Loucy (cell line): Measurements from ENCODE around the gene MEGF10.

Source experiments
- H2AFZ ChIP-seq: fragments of 200-600 bp; sonication (generic); 2 replicates; pipeline ENCODE4 v1.6.0; 2016; ENCODE audit warnings: antibody characterized with exemption, mild to moderate bottlenecking, low read length, moderate library complexity
- H3F3A ChIP-seq: fragments of 200-600 bp; 2 replicates; pipeline ENCODE4 v1.6.0; 2016; ENCODE audit warnings: antibody characterized with exemption, low read depth, mild to moderate bottlenecking
- H3K27me3 ChIP-seq: fragments of 200-600 bp; sonication (generic); 2 replicates; pipeline ENCODE4 v1.6.1; 2014; ENCODE audit warnings: low read length, mild to moderate bottlenecking; ENCODE audit not compliant: insufficient read depth, poor library complexity, severe bottlenecking
- H3K36me3 ChIP-seq: fragments of 200-600 bp; sonication (generic); 2 replicates; pipeline ENCODE4 v1.6.1; 2016; ENCODE audit warnings: low read length; ENCODE audit not compliant: insufficient read depth
- H3K4me1 ChIP-seq: fragments of 200-600 bp; sonication (generic); 2 replicates; pipeline ENCODE4 v1.5.1; 2014; ENCODE audit warnings: low read length, mild to moderate bottlenecking; ENCODE audit not compliant: insufficient read depth, poor library complexity, severe bottlenecking
- H3K4me2 ChIP-seq: fragments of 200-600 bp; sonication (generic); 2 replicates; pipeline ENCODE4 v1.6.0; 2014; ENCODE audit warnings: antibody characterized with exemption, low read length, low read depth, mild to moderate bottlenecking; ENCODE audit not compliant: poor library complexity, severe bottlenecking
- H3K4me3 ChIP-seq: fragments of 200-600 bp; sonication (generic); 2 replicates; pipeline ENCODE4 v1.5.1; 2014; ENCODE audit warnings: low read length, mild to moderate bottlenecking, mixed read lengths; ENCODE audit not compliant: poor library complexity, severe bottlenecking
- H3K79me2 ChIP-seq: fragments of 200-600 bp; sonication (generic); 2 replicates; pipeline ENCODE4 v1.6.1; 2014; ENCODE audit warnings: low read length; ENCODE audit not compliant: insufficient read depth
- H3K9ac ChIP-seq: fragments of 200-600 bp; sonication (generic); 2 replicates; pipeline ENCODE4 v1.6.0; 2014; ENCODE audit warnings: mild to moderate bottlenecking, low read depth, low read length, moderate library complexity; ENCODE audit not compliant: poor library complexity, severe bottlenecking
- H3K9me2 ChIP-seq: fragments of 200-600 bp; sonication (generic); replicated peaks from 2 replicates; pipeline ENCODE4 v1.6.1; 2016; ENCODE audit warnings: low read depth, low read length, mixed read lengths
- H3K9me3 ChIP-seq: fragments of 200-600 bp; sonication (generic); 2 replicates; pipeline ENCODE4 v1.6.1; 2014; ENCODE audit warnings: mild to moderate bottlenecking, antibody characterized with exemption, low read length, low read depth; ENCODE audit not compliant: insufficient read depth
- H4K20me1 ChIP-seq: fragments of 200-600 bp; sonication (generic); 2 replicates; pipeline ENCODE4 v1.6.0; 2014; ENCODE audit warnings: antibody characterized with exemption, low read length, mild to moderate bottlenecking; ENCODE audit not compliant: insufficient read depth, poor library complexity, severe bottlenecking
- EZH2phosphoT487 ChIP-seq: fragments of 200-600 bp; IDR thresholded peaks from 2 replicates; pipeline ENCODE4 v1.6.1; 2018; ENCODE audit warnings: antibody characterized with exemption, mild to moderate bottlenecking, moderate library complexity, borderline replicate concordance
- TF ChIP-seq, protein P1 (sequence below): fragments of 200-600 bp; sonication (generic); conservative IDR thresholded peaks from 2 replicates; pipeline ENCODE4 v1.5.1; 2014; ENCODE audit warnings: mild to moderate bottlenecking, antibody characterized with exemption, low read length

Gene MEGF10

DNA sequence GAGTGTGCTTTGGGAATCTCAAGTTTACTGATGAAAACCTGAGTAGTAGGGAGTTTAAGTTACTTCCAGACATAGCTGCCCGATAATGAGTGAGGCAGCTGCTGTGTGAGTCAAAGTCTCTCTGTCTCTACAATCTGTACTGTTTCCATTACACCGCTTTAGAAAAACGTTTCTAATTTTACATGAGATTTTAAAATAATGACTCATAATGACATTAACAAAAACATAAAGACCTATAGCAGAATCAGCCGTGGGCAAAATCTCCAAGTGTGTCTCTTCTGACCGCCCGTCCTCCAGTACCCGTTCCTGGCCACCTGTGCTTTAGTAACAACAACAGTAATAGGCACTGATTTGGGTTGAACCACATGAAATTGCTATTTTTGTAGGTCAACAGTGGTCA lies 157.2 kb downstream of the MEGF10 start:
- no peaks in the 10 kb centered on the region for H3K4me1 ChIP-seq
- H3K27me3 ChIP-seq: no peaks in the 10 kb centered on the region
- no peak overlapping the region for H3K9ac ChIP-seq
- TF ChIP-seq EZH2phosphoT487: no peak
- TF ChIP-seq, protein P1, sequence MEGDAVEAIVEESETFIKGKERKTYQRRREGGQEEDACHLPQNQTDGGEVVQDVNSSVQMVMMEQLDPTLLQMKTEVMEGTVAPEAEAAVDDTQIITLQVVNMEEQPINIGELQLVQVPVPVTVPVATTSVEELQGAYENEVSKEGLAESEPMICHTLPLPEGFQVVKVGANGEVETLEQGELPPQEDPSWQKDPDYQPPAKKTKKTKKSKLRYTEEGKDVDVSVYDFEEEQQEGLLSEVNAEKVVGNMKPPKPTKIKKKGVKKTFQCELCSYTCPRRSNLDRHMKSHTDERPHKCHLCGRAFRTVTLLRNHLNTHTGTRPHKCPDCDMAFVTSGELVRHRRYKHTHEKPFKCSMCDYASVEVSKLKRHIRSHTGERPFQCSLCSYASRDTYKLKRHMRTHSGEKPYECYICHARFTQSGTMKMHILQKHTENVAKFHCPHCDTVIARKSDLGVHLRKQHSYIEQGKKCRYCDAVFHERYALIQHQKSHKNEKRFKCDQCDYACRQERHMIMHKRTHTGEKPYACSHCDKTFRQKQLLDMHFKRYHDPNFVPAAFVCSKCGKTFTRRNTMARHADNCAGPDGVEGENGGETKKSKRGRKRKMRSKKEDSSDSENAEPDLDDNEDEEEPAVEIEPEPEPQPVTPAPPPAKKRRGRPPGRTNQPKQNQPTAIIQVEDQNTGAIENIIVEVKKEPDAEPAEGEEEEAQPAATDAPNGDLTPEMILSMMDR: no peak
- no peaks in the 10 kb centered on the region for H3K9me3 ChIP-seq
- H4K20me1 ChIP-seq: no peaks in the 10 kb centered on the region
- H3K4me3 ChIP-seq: no peak overlapping the region
- H3K79me2 ChIP-seq: no peaks in the 10 kb centered on the region
- H3K36me3 ChIP-seq: no peaks in the 10 kb centered on the region
- no peaks in the 10 kb centered on the region for H3F3A ChIP-seq
- no peak overlapping the region for H2AFZ ChIP-seq
- no peaks in the 10 kb centered on the region for H3K9me2 ChIP-seq
- H3K4me2 ChIP-seq: no peak overlapping the region

DNA sequence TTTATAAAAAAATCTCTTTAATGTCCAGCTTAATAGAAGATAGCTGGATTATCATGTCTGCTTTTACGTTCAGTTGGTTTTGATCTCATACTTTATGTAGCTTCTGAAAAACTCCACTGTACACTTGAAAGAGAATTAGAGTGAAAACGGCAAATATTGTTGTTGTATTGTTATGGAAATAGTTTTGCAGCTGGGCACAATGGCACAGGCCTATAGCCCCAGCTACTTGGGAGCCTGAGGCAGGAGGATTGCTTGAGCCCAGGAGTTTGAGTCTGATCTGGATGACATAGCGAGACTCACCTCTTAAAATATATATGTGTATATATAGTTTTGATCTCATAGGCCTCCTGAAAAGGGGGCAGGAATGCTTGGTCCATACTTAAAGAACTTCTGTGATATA lies 159.4 kb downstream of the MEGF10 start:
- Histone ChIP-seq H3K4me2 (no peak overlapping the region), H3K9me2 (no peaks in the 10 kb centered on the region), H3K9me3 (no peaks in the 10 kb centered on the region), H3K27me3 (no peaks in the 10 kb centered on the region), H3K9ac (no peak overlapping the region), H3F3A (no peaks in the 10 kb centered on the region), H2AFZ (no peak overlapping the region), H3K4me3 (no peak overlapping the region), H4K20me1 (no peaks in the 10 kb centered on the region), H3K79me2 (no peaks in the 10 kb centered on the region), H3K36me3 (no peaks in the 10 kb centered on the region), H3K4me1 (no peaks in the 10 kb centered on the region)
- TF ChIP-seq EZH2phosphoT487: no peak
- TF ChIP-seq, protein P1: no peak

DNA sequence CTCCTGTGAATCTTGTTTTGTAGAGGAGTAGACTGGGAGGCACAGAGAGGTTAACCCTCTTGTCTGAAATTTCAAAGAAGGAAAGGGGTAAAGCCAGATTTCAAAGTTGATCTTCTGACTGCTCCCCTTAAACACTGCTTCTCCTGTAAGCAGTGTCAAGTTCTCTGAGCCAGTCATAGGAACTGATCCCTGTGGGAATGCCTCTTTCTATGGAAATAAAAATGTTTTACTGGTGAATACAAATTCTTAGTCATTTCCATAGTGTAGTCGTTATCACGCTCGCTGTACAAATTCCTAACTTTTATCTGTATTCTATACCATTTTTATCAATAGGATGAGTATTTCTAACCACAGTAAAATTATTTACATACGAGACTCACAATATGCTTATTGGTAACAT lies 160.5 kb downstream of the MEGF10 start:
- Histone ChIP-seq H3K79me2 (no peaks in the 10 kb centered on the region), H3K9ac (no peak overlapping the region), H3K4me2 (no peak overlapping the region), H4K20me1 (no peaks in the 10 kb centered on the region), H3F3A (no peaks in the 10 kb centered on the region), H3K4me1 (no peaks in the 10 kb centered on the region), H2AFZ (no peak overlapping the region), H3K4me3 (no peak overlapping the region), H3K27me3 (no peaks in the 10 kb centered on the region), H3K9me2 (no peaks in the 10 kb centered on the region), H3K9me3 (no peaks in the 10 kb centered on the region), H3K36me3 (no peaks in the 10 kb centered on the region)
- TF ChIP-seq, protein P1: no peak
- TF ChIP-seq EZH2phosphoT487: no peak
